DMS153 treated with DMSO at 0.1 percent for 48 hours (cell line): ENCODE data around the gene NCOA7.
"Not testable (repeated sequence)": the region's sequence is repeated elsewhere in the genome, so short reads cannot be mapped to it uniquely, and the experiment has no call there.

Experiments used
- DNase-seq: peaks from one replicate; lab custom pipeline; 2025; ENCODE audit not compliant: unreplicated experiment; lab: John Stamatoyannopoulos, UW

NCOA7 gene

GRCh38 chr6:125963817-125964216, 173.1 kb downstream of the NCOA7 start:
- no peak for DNase-seq

- DNase-seq, result no peak
Observed at GRCh38 chr6:125966569-125966968, 175.8 kb downstream of the NCOA7 start.

- DNase-seq, result no peak
Observed at GRCh38 chr6:125968493-125968892, 177.7 kb downstream of the NCOA7 start.

- DNase-seq, result no peak
Observed at GRCh38 chr6:125970760-125971159, 180.0 kb downstream of the NCOA7 start.

- DNase-seq, result not testable (repeated sequence)
Observed at GRCh38 chr6:125972478-125972877, 181.7 kb downstream of the NCOA7 start.

GRCh38 chr6:125974214-125974866, 183.6 kb downstream of the NCOA7 start:
- peak; percentile 56 for DNase-seq

- DNase-seq, result no peak
Observed at GRCh38 chr6:125979101-125979500, 188.3 kb downstream of the NCOA7 start.
